GM19025 (cell line): Measurements from ENCODE around the gene PCAT6.
A peak's percentile ranks its signal among the peaks of the same experiment; 100 is the strongest.
"Not testable (repeated sequence)": the region's sequence is repeated elsewhere in the genome, so short reads cannot be mapped to it uniquely, and the experiment has no call there.

Experiments
- ATAC-seq: cut with Tn5 transposase; IDR thresholded peaks from one replicate; pipeline ENCODE4 v1.9.1; 2021; ENCODE audit warnings: mild to moderate bottlenecking, low read depth, moderate library complexity; ENCODE audit not compliant: unreplicated experiment

The PCAT6 gene

DNA sequence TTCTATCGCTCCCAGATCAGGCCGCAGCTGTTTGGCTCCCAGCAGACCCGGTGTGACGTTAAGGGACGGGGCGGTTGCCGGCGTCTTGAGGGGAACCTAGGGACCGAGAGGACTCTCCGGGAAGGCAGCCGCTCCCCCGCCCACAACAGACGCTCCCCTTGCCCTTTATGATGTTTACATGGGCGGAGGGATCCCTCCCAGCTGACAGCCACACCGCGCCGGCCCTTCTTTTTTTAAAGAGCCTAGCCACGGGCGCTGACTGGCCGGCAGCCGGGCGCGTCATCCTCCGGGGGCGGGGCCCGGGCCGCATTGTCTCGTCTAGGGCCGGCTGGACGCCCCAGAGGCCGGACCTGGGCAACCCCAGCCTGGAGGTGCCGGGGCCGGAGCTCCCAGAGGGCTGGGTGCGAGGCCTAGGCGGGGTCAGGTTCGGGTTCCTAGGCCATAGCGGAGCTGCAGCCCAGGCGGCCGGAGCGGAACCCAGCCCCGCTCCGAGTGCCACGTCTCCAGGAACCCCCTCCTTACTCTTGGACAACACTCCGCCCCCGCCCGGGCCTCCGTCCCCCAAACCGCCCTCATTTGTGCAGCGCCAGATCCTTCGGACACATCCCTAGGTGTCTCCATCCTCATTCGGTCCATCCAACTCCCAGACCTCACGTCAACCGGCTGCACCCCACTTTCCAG, at the start of gene PCAT6:
TSS of gene PCAT6 (plus strand) at position 340 of the 681 bp plus-strand sequence.
- peak; percentile 78 for ATAC-seq

GRCh38 chr1:202762019-202762418, 48.7 kb upstream of the PCAT6 start:
- ATAC-seq, result no peak

- no peak for ATAC-seq
Measured at GRCh38 chr1:202765721-202766120, 45.0 kb upstream of the PCAT6 start.

- no peak for ATAC-seq
Measured at GRCh38 chr1:202770135-202770534, 40.6 kb upstream of the PCAT6 start.

DNA sequence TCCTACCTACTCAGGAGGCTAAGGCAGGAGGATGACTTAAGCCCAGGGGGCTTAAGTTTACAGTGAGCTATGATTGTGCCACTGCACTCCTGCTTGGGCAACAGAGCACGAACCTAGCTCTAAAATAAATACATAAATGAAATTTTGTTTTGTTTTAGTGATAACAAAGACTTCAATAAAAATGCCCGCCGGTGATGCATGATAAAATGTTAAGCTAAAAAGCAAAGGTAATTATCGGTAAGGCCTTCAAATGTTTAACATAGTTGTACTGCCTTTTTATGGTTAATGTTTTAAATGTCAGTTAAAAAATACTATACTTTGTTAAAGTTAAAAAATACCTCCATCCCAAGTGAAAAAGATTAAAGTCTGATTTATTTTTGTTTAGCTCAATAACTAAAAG, 29.6 kb upstream of the PCAT6 start:
- no peak for ATAC-seq

- ATAC-seq, result no peak
Measured at GRCh38 chr1:202786804-202787203, 23.9 kb upstream of the PCAT6 start.

DNA sequence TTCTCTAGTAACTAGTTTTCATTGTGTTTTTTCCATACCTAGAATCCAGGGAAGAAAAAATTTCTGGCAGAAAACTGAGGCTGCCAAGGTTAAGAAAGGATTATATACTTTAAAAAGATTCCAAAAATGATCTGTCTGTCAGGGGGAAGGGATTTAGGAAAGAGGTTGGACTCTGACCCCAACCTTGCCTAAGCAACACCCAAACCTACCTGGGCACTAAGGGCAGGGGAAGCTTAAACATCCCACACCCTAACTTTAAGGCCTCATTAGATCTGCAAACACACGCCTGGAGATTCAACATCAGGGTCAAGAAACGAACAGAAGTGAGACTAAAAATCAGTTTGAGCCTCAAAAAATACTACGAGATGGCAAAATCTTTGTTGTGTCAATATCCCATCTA, 22.0 kb upstream of the PCAT6 start:
- no peak for ATAC-seq

GRCh38 chr1:202791077-202791747, 19.5 kb upstream of the PCAT6 start:
- no peak for ATAC-seq

- ATAC-seq, result no peak
Measured at GRCh38 chr1:202794051-202794740, 16.6 kb upstream of the PCAT6 start.

DNA sequence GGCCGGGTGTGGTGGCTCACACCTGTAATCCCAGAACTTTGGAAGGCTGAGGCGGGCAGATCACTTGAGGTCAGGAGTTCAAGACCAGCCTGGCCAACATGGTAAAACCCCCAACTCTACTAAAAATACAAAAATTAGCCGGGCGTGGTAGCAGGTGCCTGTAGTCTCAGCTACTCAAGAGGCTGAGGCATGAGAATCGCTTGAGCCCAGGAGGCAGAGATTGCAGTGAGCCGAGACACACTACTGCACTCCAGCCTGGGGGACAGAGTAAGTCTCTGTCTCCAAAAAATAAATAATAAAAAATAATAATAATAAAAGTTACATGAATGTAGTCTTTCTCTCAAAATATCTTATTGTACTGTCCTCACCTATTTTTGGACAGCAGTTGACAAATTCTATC, 15.8 kb upstream of the PCAT6 start:
- not testable (repeated sequence) for ATAC-seq

GRCh38 chr1:202796670-202797069, 14.1 kb upstream of the PCAT6 start:
- no peak for ATAC-seq

- no peak for ATAC-seq
Measured at GRCh38 chr1:202798260-202798659, 12.5 kb upstream of the PCAT6 start.

DNA sequence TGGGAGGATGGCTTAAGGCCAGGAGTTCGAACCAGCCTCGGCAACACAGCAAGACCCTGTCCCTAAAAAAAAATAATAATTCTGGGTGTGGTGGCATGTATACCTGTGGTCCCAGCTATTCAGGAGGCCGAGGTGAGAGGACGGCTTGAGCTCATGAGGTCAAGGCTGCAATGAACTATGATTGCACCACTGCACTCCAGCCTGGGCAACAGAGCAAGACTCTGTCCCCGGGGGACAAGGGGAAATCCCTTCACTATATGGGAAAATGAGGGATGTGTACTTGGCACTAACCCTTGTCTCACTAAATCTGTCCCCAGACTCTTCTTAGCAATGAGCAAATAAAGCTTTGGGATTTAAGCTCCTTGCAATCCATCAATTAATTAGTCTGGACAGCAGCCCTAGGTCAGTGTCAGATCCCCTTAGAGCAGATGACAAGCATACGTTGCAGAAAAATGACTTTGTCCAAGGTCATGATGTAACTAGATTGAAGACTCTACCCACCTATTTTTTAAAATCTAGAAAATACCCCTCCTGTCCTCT, 11.9 kb upstream of the PCAT6 start:
- no peak for ATAC-seq

GRCh38 chr1:202800742-202801141, 10.0 kb upstream of the PCAT6 start:
- no peak for ATAC-seq

- ATAC-seq, result no peak
Measured at GRCh38 chr1:202801175-202801574, 9.6 kb upstream of the PCAT6 start.

- no peak for ATAC-seq
Measured at GRCh38 chr1:202802034-202802433, 8.7 kb upstream of the PCAT6 start.

- ATAC-seq, result no peak
Measured at GRCh38 chr1:202802998-202803932, 7.5 kb upstream of the PCAT6 start.

DNA sequence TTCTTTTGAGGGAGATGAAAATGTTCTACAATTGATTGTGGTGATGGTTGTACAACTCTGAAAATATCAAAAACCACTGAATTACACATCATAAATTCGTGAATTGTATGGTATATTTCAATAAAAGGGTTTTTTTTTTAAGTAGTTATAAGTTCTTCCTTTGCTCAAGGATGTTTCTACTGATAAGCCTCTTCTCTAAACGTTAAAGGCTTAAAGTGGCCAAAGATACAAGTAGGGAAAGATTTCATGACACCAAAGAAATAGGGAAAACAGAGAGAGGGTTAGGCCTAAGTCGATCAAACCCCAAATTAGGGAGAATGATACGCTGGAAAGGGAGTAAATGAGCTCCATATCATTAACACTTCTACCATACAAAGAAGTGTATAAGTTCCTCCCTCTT, 6.6 kb upstream of the PCAT6 start:
- no peak for ATAC-seq

DNA sequence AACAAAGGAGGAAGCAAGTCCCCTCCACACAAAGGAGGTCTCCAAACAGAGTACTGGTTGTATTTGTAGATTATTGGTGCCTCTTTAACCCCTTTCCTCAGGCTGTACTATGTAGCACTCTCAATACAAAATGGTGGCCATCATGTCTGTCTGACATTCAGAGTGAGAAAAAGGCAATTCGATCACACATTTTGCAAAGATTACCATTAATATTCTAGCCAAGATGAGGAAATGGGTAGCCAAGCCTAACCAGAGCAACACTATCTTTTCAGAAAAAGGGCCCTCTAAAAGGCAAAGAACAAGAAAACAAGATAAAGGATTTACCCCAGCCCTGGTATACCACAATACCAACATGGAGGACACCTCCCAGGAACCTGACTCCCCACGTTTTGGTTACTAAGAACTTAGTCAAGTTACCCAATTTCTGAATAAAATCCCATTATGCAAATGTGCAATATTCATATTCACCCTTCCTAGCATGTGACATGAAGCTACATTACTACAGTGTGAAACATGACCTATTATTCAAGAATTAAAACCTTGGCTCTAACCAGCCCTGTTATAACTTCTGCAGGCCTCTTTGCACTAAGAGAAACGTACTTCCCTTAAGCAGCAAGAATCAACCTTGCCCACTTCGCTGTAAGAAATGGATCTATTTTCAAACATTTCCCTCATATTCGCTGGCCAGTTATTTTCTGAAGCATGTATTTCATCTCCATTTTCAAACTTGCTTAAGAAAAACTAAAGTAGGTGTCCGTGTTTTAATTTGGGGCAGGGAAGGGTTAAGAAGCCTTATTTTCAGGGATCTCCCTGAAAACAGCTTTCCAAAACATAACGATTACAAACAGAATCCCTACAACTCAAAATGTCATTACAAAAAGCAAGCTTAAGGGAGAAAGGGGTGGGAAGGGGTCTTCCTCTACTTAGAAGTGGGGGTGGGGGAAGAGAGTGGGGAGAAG, 4.6 kb upstream of the PCAT6 start:
- no peak for ATAC-seq
